HepG2 (cell line): ENCODE data around the gene KIF3A. TPM values are rescaled to one million over a fixed set of nuclear protein-coding genes. Genes with fewer than 3 reads are reported as not detected.

ENCODE experiments used
- ATAC-seq: fragments of 200-7000 bp; cut with Tn5 transposase; 3 replicates; pipeline ENCODE4 v1.9.1; 2020; ENCODE audit warnings: mild to moderate bottlenecking, moderate library complexity
- BruUV-seq: library from RNA; stranded (reverse); fragments of 400-500 nt; replicated peaks from 2 replicates; lab custom pipeline; 2021; lab: Mats Ljungman, UMichigan
- CTCF ChIA-PET: fragments of 300-600 bp; formaldehyde crosslinking; extraction: SDS; loops from one replicate; lab custom pipeline; 2021; ENCODE audit warnings: low total read pairs, inconsistent platforms, low intra/inter-chr PET ratio; lab: Yijun Ruan, JAX
- POLR2A ChIA-PET: fragments of 350-600 bp; sonication (Branson Sonifier 250); formaldehyde crosslinking; loops from one replicate; lab custom pipeline; 2020; ENCODE audit warnings: antibody characterized with exemption, inconsistent platforms; lab: Yijun Ruan, JAX
- DNase-seq: peaks from one replicate; pipeline ENCODE4 v3.0.0-alpha.2; 2015; ENCODE audit warnings: low spot score
- FAIRE-seq: peaks from 3 replicates; lab custom pipeline; 2011; peaks lifted over from hg19 to GRCh38; lab: Jason Lieb, UNC
- H2AFZ ChIP-seq: one replicate; pipeline ENCODE4 v1.6.1; 2011; ENCODE audit warnings: low read length, inconsistent platforms
- H3K27ac ChIP-seq: fragments of 300-600 bp; 3 replicates; pipeline ENCODE4 v1.8.0; 2011; ENCODE audit warnings: mixed run types, mild to moderate bottlenecking, mixed read lengths, low read length, inconsistent platforms; ENCODE audit not compliant: insufficient read depth; ENCODE audit errors: extremely low read length
- H3K27me3 ChIP-seq, 2 experiments: fragments of 200-600 bp in 1 of 2; 2 replicates in 1 of 2; 3 replicates in 1 of 2; pipeline versions ENCODE4 v1.6.0 to v1.8.0; 2011; ENCODE audit warnings: low read length in 2 of 2, mild to moderate bottlenecking in 2 of 2, moderate library complexity in 2 of 2, inconsistent platforms in 1 of 2; ENCODE audit not compliant: insufficient read depth in 2 of 2, control insufficient read depth in 1 of 2
- H3K36me3 ChIP-seq, 2 experiments: fragments of 200-600 bp in 1 of 2; replicated peaks in 1 of 2; 2 replicates in 1 of 2; 3 replicates in 1 of 2; pipeline versions ENCODE4 v1.5.1 to v1.8.0; 2011; ENCODE audit warnings: low read length in 2 of 2, inconsistent platforms in 1 of 2; ENCODE audit not compliant: insufficient read depth in 2 of 2, control insufficient read depth in 1 of 2
- H3K4me1 ChIP-seq: 2 replicates; pipeline ENCODE4 v1.5.1; 2012; ENCODE audit warnings: low read length, inconsistent platforms; ENCODE audit not compliant: insufficient read depth
- H3K4me2 ChIP-seq: 2 replicates; pipeline ENCODE4 v1.6.0; 2011; ENCODE audit warnings: low read depth, low read length, inconsistent platforms
- H3K4me3 ChIP-seq, 3 experiments: fragments of 200-600 bp in 1 of 3; sonication (generic), shearing (Covaris generic) in 1 of 3; replicated peaks in 1 of 3; 2 replicates each; pipeline ENCODE4 v1.5.1; 2011 to 2016; ENCODE audit warnings: low read length in 3 of 3, inconsistent platforms in 2 of 3, low read depth in 2 of 3, mild to moderate bottlenecking in 2 of 3, control low read depth in 1 of 3, mixed read lengths in 1 of 3; ENCODE audit not compliant: insufficient read depth in 1 of 3
- H3K79me2 ChIP-seq: one replicate; pipeline ENCODE4 v1.6.1; 2011; ENCODE audit warnings: low read length, inconsistent platforms; ENCODE audit not compliant: insufficient read depth
- H3K9ac ChIP-seq: 2 replicates; pipeline ENCODE4 v1.6.0; 2011; ENCODE audit warnings: mild to moderate bottlenecking, low read depth, low read length, inconsistent platforms; ENCODE audit not compliant: insufficient read depth
- H3K9me3 ChIP-seq: 2 replicates; pipeline ENCODE4 v1.5.1; 2012; ENCODE audit warnings: mild to moderate bottlenecking, low read length
- H4K20me1 ChIP-seq: 2 replicates; pipeline ENCODE4 v1.6.0; 2011; ENCODE audit warnings: inconsistent platforms, mild to moderate bottlenecking, low read length, moderate library complexity; ENCODE audit not compliant: insufficient read depth
- KDM1A ChIP-seq: IDR thresholded peaks from 2 replicates; pipeline ENCODE4 v1.6.1; 2016; ENCODE audit warnings: missing compliant biosample characterization
- ZNF75D ChIP-seq: sonication (generic); formaldehyde crosslinking; IDR thresholded peaks from 2 replicates; pipeline ENCODE4 v1.8.1; 2023; ENCODE audit warnings: missing genetic modification reagents, mild to moderate bottlenecking, borderline replicate concordance
- ZNF883 ChIP-seq: sonication (generic); formaldehyde crosslinking; IDR thresholded peaks from 2 replicates; pipeline ENCODE4 v1.5.1; 2020; ENCODE audit warnings: mild to moderate bottlenecking, missing genetic modification reagents; ENCODE audit errors: not compliant biosample characterization
- WGBS: methylation state at CpG from one replicate; pipeline ENCODE4 v1.1.6; 2017; ENCODE audit warnings: low lambda C conversion rate; 5-methylcytosine and 5-hydroxymethylcytosine counted together
- in situ Hi-C: cut with HindIII; loops from 2 replicates; pipeline ENCODE4 v1.10.0; 2017; ENCODE audit warnings: low pct_unique_long_range_greater_than_20kb; ENCODE audit not compliant: extremely low pct_ligation_motif_present
- intact Hi-C: fragments of 100-400 bp; cut with micrococcal nuclease; formaldehyde crosslinking; loops from one replicate; pipeline ENCODE4 v1.10.0; 2022; ENCODE audit not compliant: unreplicated experiment
- polyA plus RNA-seq, 8 experiments: library from polyadenylated mRNA; depleted of rRNA in 3 of 8; stranded (reverse) in 7 of 8; unstranded in 1 of 8; fragments of >200 nt; fragmentation: Illumina TruSeq in 4 of 8; extraction: Trizol in 4 of 8; gene quantifications; 2 replicates each; pipeline versions ENCODE4 v1.2.1 to v1.2.3, GENCODE V29; 2011 to 2016; ENCODE audit warnings: low read depth in 4 of 8, missing spikeins in 1 of 8, mixed read lengths in 1 of 8; ENCODE audit not compliant: insufficient read depth in 1 of 8
- total RNA-seq, 5 experiments: library from RNA; depleted of rRNA; stranded (reverse); fragments of >200 nt; fragmentation: Illumina TruSeq; extraction: Trizol; gene quantifications; 2 replicates each; pipeline ENCODE4 v1.2.3, GENCODE V29; 2016; ENCODE audit warnings: low read depth in 1 of 5
- TF ChIP-seq, protein P1 (sequence below): sonication (generic); formaldehyde crosslinking; IDR thresholded peaks from 2 replicates; pipeline ENCODE4 v1.4.0; 2020; ENCODE audit warnings: missing genetic modification reagents, mild to moderate bottlenecking, borderline replicate concordance

Gene KIF3A
- total and polyA plus RNA-seq, 2 of the 13 experiments (the other 11 are each of a cell fraction or from before 2014, with no cell fraction given) = 2.3 to 8.4 TPM

DNA sequence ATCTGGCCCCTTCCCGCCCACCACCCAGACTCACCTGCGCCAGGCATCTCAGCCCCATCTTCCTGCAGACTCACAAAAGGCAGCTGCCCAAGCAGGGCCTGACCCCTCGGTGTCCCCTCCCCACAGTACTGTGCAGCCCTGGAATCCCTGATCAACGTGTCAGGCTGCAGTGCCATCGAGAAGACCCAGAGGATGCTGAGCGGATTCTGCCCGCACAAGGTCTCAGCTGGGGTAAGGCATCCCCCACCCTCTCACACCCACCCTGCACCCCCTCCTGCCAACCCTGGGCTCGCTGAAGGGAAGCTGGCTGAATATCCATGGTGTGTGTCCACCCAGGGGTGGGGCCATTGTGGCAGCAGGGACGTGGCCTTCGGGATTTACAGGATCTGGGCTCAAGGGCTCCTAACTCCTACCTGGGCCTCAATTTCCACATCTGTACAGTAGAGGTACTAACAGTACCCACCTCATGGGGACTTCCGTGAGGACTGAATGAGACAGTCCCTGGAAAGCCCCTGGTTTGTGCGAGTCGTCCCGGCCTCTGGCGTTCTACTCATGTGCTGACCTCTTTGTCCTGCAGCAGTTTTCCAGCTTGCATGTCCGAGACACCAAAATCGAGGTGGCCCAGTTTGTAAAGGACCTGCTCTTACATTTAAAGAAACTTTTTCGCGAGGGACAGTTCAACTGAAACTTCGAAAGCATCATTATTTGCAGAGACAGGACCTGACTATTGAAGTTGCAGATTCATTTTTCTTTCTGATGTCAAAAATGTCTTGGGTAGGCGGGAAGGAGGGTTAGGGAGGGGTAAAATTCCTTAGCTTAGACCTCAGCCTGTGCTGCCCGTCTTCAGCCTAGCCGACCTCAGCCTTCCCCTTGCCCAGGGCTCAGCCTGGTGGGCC, 77.5 kb downstream of the KIF3A start:
- BruUV-seq = no TSS peak
- DNase-seq (no peak), ATAC-seq (no peak), FAIRE-seq (no peak)
- Histone ChIP-seq H3K4me3 (no peak overlapping the region), H3K9me3 (no peaks in the 10 kb centered on the region), H3K4me1 (peaks cover 63% of the 10 kb centered on the region), H3K27me3 (peaks cover 1 to 5% of the 10 kb centered on the region in 2 experiments; a peak in 2 of 5 replicates), H3K9ac (no peak overlapping the region), H3K27ac (no peak overlapping the region), H3K4me2 (peak overlapping the region; percentile 89; the same call in 1 of the 2 replicates), H4K20me1 (no peaks in the 10 kb centered on the region), H3K79me2 (no peaks in the 10 kb centered on the region), H3K36me3 (no peaks in the 10 kb centered on the region), H2AFZ (no peak overlapping the region)
- in situ Hi-C loops = loop anchor here (25.0 kb wide), 1 partner anchor 273 kb away; no protein-coding TSS in a partner anchor
- intact Hi-C loops = no loop called here
- TF ChIP-seq ZNF883 = no peak
- no peak for TF ChIP-seq ZNF75D (CRISPR knock-in tag)
- TF ChIP-seq KDM1A = no peak
- TF ChIP-seq, protein P1, sequence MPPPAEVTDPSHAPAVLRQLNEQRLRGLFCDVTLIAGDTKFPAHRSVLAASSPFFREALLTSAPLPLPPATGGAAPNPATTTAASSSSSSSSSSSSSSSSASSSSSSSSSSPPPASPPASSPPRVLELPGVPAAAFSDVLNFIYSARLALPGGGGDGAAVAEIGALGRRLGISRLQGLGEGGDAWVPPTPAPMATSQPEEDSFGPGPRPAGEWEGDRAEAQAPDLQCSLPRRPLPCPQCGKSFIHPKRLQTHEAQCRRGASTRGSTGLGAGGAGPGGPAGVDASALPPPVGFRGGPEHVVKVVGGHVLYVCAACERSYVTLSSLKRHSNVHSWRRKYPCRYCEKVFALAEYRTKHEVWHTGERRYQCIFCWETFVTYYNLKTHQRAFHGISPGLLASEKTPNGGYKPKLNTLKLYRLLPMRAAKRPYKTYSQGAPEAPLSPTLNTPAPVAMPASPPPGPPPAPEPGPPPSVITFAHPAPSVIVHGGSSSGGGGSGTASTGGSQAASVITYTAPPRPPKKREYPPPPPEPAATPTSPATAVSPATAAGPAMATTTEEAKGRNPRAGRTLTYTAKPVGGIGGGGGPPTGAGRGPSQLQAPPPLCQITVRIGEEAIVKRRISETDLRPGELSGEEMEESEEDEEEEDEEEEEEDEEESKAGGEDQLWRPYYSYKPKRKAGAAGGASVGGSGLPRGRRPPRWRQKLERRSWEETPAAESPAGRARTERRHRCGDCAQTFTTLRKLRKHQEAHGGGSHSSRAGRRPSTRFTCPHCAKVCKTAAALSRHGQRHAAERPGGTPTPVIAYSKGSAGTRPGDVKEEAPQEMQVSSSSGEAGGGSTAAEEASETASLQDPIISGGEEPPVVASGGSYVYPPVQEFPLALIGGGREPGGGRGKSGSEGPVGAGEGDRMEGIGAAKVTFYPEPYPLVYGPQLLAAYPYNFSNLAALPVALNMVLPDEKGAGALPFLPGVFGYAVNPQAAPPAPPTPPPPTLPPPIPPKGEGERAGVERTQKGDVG (CRISPR knock-in tag) = no peak
- POLR2A ChIA-PET = no interaction called here
- 73% methylated on average over 13 of the region's 23 CpGs for WGBS
- CTCF ChIA-PET = no interaction called here
